ENCODE data around the gene HYAL4.
A peak's percentile ranks its signal among the peaks of the same experiment; 100 is the strongest.
"Not testable (repeated sequence)": the region's sequence is repeated elsewhere in the genome, so short reads cannot be mapped to it uniquely, and the experiment has no call there.

Gene HYAL4

DNA sequence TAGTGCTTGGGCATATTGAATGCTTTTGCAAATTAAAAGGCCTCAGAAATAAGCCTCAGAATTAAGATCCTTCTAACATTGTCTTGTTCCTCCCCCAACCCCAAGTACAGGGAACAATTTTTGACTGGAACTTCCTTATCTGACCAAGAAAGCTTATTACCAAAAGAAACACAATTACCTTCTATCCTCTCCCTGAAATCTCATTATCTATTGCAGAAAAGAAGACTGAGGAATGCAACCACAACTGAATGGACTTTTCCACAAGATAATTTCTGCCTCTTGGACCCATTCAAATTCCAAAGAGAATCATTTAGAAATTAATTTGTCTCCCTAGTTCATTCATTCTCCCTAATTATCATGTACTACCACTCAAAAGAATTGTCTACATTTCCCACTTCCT is 43.2 kb downstream of the HYAL4 start:
- H3K4me3 ChIP-seq (ENCODE audit: low read depth, low read length): no peak overlapping the region
- DNase-seq (ENCODE audit: low read depth): no peak
- in situ Hi-C loops (cut with HindIII; ENCODE audit: low sequenced_read_pairs): no loop called here
- TF ChIP-seq, protein P1, sequence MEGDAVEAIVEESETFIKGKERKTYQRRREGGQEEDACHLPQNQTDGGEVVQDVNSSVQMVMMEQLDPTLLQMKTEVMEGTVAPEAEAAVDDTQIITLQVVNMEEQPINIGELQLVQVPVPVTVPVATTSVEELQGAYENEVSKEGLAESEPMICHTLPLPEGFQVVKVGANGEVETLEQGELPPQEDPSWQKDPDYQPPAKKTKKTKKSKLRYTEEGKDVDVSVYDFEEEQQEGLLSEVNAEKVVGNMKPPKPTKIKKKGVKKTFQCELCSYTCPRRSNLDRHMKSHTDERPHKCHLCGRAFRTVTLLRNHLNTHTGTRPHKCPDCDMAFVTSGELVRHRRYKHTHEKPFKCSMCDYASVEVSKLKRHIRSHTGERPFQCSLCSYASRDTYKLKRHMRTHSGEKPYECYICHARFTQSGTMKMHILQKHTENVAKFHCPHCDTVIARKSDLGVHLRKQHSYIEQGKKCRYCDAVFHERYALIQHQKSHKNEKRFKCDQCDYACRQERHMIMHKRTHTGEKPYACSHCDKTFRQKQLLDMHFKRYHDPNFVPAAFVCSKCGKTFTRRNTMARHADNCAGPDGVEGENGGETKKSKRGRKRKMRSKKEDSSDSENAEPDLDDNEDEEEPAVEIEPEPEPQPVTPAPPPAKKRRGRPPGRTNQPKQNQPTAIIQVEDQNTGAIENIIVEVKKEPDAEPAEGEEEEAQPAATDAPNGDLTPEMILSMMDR (IDR thresholded peaks at IDR 0.05; ENCODE audit: low read depth, low read length, missing control alignments): no peak

DNA sequence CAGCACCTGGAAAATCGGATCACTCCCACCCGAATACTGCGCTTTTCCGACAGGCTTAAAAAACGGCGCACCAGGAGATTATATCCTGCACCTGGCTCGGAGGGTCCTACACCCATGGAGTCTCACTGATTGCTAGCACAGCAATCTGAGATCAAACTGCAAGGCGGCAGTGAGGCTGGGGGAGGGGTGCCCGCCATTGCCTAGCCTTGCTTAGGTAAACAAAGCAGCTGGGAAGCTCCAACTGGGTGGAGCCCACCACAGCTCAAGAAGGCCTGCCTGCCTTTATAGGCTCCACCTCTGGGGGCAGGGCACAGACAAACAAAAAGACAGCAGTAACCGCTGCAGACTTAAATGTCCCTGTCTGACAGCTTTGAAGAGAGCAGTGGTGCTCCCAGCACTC is 49.8 kb downstream of the HYAL4 start:
- DNase-seq (ENCODE audit: low read depth); H3K4me3 ChIP-seq (ENCODE audit: low read depth, low read length): not testable (repeated sequence)
- in situ Hi-C loops (cut with HindIII; ENCODE audit: low sequenced_read_pairs): loop anchor here (5.0 kb wide), 1 partner anchor 33 kb away; the partner anchor contains the start of gene SPAM1

DNA sequence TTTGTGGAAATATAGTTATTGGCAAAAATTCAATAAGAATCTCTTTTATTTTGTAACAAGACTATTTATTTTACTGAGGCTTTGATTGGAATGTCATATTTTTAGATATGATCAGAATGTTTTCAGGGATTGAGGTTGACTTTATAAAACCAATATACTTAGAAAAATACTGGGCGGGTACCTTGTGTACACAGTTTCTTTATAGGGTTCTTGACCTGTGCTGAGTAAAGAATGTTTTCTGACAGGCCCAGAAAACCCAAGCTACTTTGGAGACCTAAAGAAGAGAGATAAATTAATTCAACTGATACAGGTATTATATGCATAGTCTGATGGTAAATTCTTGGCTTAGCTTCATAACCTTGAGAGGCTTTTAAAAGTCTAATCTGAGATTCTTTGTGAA is 56.1 kb downstream of the HYAL4 start:
- H3K4me3 ChIP-seq (ENCODE audit: low read depth, low read length): no peak overlapping the region
- TF ChIP-seq, protein P1 (IDR thresholded peaks at IDR 0.05; ENCODE audit: low read depth, low read length, missing control alignments): no peak
- in situ Hi-C loops (cut with HindIII; ENCODE audit: low sequenced_read_pairs): no loop called here
- DNase-seq (ENCODE audit: low read depth): no peak

DNA sequence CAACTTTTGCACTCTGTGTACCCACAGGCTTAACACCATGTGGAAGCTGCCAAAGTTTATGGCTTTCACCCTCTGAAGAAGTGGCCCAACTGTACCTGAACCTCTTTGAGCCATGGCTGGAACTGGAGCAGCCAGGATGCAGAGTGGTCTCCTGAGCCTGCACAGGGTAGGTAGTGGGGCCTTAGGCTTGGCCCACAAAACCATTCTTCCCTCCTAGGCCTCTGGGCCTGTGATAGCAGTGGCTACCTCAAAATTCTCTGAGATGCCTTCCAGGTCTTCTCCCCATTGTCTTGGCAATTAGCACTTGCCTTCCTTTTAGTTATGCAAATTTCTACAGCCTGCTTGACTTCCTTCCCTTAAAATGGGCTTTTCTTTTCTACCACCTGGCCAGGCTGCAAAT is 60.7 kb downstream of the HYAL4 start:
- in situ Hi-C loops (cut with HindIII; ENCODE audit: low sequenced_read_pairs): no loop called here
- TF ChIP-seq, protein P1 (IDR thresholded peaks at IDR 0.05; ENCODE audit: low read depth, low read length, missing control alignments): no peak
- no peak overlapping the region for H3K4me3 ChIP-seq (ENCODE audit: low read depth, low read length)
- DNase-seq (ENCODE audit: low read depth): no peak

DNA sequence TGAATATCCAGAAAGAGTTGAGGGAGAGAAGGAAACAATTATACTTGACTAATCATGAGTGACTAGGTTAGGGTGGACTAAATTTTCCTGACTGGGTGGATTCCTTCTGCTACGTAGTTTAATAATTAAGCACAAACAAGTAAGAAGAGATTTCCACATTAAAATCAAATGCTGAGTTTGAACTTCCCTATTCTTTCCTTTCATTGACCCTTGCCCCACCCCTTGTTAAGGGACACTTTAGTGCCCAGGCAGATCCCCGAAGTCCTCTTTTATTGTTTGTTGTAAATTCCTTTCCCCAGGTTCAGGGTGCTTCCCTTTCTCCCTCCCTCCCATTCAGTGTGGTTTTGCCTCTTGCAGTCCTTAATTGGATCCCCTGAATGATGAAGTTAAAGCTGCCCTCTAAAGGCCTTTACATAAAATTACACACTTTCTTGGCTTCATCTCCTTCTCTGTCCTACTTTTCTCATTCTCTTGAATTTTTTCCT is 71.3 kb downstream of the HYAL4 start:
- in situ Hi-C loops (cut with HindIII; ENCODE audit: low sequenced_read_pairs): no loop called here
- H3K4me3 ChIP-seq (ENCODE audit: low read depth, low read length): no peak overlapping the region
- DNase-seq (ENCODE audit: low read depth): no peak
- TF ChIP-seq, protein P1 (IDR thresholded peaks at IDR 0.05; ENCODE audit: low read depth, low read length, missing control alignments): peak; percentile 38

DNA sequence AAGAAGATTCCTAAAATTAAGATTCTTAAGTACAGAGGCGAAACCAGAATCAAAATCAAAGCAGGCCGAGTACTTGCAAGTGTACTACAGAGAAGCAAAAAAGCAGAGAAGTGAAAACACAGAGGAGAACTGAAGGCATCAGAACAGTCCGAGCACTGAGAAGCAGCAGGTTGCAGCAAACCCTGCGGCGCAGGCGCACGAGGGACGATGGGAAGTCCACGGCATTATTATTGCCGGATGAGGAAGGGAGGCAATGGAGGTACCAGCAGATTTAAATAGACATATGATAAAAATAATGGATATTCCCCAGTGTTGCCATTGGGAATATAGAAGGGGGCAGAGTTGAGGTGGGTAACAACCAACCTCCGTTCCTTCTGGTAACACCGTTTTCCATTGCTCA is 72.9 kb downstream of the HYAL4 start:
- no peak for DNase-seq (ENCODE audit: low read depth)
- in situ Hi-C loops (cut with HindIII; ENCODE audit: low sequenced_read_pairs): no loop called here
- H3K4me3 ChIP-seq (ENCODE audit: low read depth, low read length): no peak overlapping the region
- TF ChIP-seq, protein P1 (IDR thresholded peaks at IDR 0.05; ENCODE audit: low read depth, low read length, missing control alignments): no peak

DNA sequence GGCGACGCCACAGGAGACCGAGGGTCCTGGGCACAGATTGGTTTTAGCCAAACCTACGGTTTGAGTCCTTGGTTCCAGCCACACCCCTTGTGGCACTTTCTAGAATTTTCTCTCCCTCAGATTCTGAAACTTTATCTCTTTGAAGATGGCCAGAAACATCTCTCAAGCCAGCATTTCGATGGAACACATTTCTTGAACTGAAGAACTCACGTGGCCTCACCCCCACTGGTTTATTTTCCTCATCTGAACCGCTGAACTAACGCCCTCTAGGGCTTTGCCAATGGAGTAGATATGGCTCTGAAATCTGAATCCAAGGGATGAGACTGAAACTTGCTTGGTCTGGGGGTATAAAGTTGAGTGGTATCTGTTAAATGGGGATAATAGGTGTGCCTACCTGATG is 73.3 kb downstream of the HYAL4 start:
- DNase-seq (ENCODE audit: low read depth): no peak
- no peak overlapping the region for H3K4me3 ChIP-seq (ENCODE audit: low read depth, low read length)
- TF ChIP-seq, protein P1 (IDR thresholded peaks at IDR 0.05; ENCODE audit: low read depth, low read length, missing control alignments): no peak
- in situ Hi-C loops (cut with HindIII; ENCODE audit: low sequenced_read_pairs): no loop called here

Measured in astrocyte of the cerebellum (primary cell).